H9 (cell line): ENCODE data around the gene TPBGL. TPM values are rescaled to one million over a fixed set of nuclear protein-coding genes. Genes with fewer than 3 reads are reported as not detected.

Experiments used
- DNase-seq: peaks from one replicate; pipeline ENCODE4 v3.0.0-alpha.2; 2017
- H2AFZ ChIP-seq: one replicate; pipeline ENCODE4 v1.6.1; 2013; ENCODE audit warnings: mild to moderate bottlenecking, low read length, control low read depth, moderate library complexity
- H2AK5ac ChIP-seq: 2 replicates; pipeline ENCODE4 v1.6.1; 2013; ENCODE audit warnings: low read length, control low read depth, mixed read lengths; ENCODE audit not compliant: insufficient read length
- H2BK120ac ChIP-seq: one replicate; pipeline ENCODE4 v1.6.1; 2013; ENCODE audit warnings: low read depth, mild to moderate bottlenecking, low read length, control low read depth, inconsistent platforms; ENCODE audit not compliant: poor library complexity, severe bottlenecking
- H2BK12ac ChIP-seq: 2 replicates; pipeline ENCODE4 v1.6.1; 2013; ENCODE audit warnings: low read length, control low read depth, mixed read lengths, low read depth; ENCODE audit not compliant: insufficient read length
- H2BK15ac ChIP-seq: 2 replicates; pipeline ENCODE4 v1.6.1; 2013; ENCODE audit warnings: low read depth, low read length, control low read depth
- H2BK20ac ChIP-seq: one replicate; pipeline ENCODE4 v1.6.1; 2013; ENCODE audit warnings: low read depth, mild to moderate bottlenecking, low read length, control low read depth, inconsistent platforms; ENCODE audit not compliant: poor library complexity, severe bottlenecking
- H2BK5ac ChIP-seq: 2 replicates; pipeline ENCODE4 v1.6.1; 2013; ENCODE audit warnings: low read length, control low read depth, mixed read lengths; ENCODE audit not compliant: insufficient read length
- H3K14ac ChIP-seq: 2 replicates; pipeline ENCODE4 v1.6.1; 2013; ENCODE audit warnings: low read length, control low read depth; ENCODE audit not compliant: insufficient read depth
- H3K18ac ChIP-seq: 2 replicates; pipeline ENCODE4 v1.6.1; 2013; ENCODE audit warnings: low read depth, mild to moderate bottlenecking, mixed read lengths, low read length, control low read depth; ENCODE audit not compliant: insufficient read length
- H3K23ac ChIP-seq: 2 replicates; pipeline ENCODE4 v1.6.1; 2013; ENCODE audit warnings: low read length, control low read depth, mixed read lengths, low read depth; ENCODE audit not compliant: insufficient read length
- H3K23me2 ChIP-seq: 2 replicates; pipeline ENCODE4 v1.6.1; 2013; ENCODE audit warnings: low read depth, mild to moderate bottlenecking, mixed read lengths, low read length, control low read depth; ENCODE audit not compliant: insufficient read length, poor library complexity, severe bottlenecking
- H3K27ac ChIP-seq: 2 replicates; pipeline ENCODE4 v1.5.1; 2013; ENCODE audit warnings: low read length, control low read depth, mixed read lengths, low read depth; ENCODE audit not compliant: insufficient read length
- H3K27me3 ChIP-seq: 2 replicates; pipeline ENCODE4 v1.6.1; 2013; ENCODE audit warnings: low read length, control low read depth, inconsistent platforms; ENCODE audit not compliant: insufficient read depth
- H3K4ac ChIP-seq: 2 replicates; pipeline ENCODE4 v1.6.1; 2013; ENCODE audit warnings: low read depth, mild to moderate bottlenecking, control low read depth, inconsistent platforms, low read length, moderate library complexity
- H3K4me1 ChIP-seq: 2 replicates; pipeline ENCODE4 v1.6.1; 2013; ENCODE audit warnings: low read length, control low read depth, inconsistent platforms; ENCODE audit not compliant: insufficient read depth
- H3K4me2 ChIP-seq: 2 replicates; pipeline ENCODE4 v1.6.1; 2013; ENCODE audit warnings: low read length, control low read depth, mixed read lengths; ENCODE audit not compliant: insufficient read length, insufficient read depth
- H3K56ac ChIP-seq: 2 replicates; pipeline ENCODE4 v1.6.1; 2013; ENCODE audit warnings: low read depth, mild to moderate bottlenecking, mixed read lengths, low read length, control low read depth; ENCODE audit not compliant: insufficient read length
- H3K79me1 ChIP-seq: 2 replicates; pipeline ENCODE4 v1.6.1; 2013; ENCODE audit warnings: low read depth, mild to moderate bottlenecking, moderate library complexity, low read length, control low read depth, inconsistent platforms; ENCODE audit not compliant: insufficient read depth, poor library complexity, severe bottlenecking
- H3K79me2 ChIP-seq: 2 replicates; pipeline ENCODE4 v1.6.1; 2013; ENCODE audit warnings: low read length, control low read depth, inconsistent platforms; ENCODE audit not compliant: insufficient read depth
- H3K9ac ChIP-seq: 2 replicates; pipeline ENCODE4 v1.6.1; 2013; ENCODE audit warnings: low read length, control low read depth, mixed read lengths; ENCODE audit not compliant: insufficient read length; ENCODE audit errors: extremely low read depth
- H3K9me3 ChIP-seq: one replicate; pipeline ENCODE4 v1.6.1; 2013; ENCODE audit warnings: low read depth, low read length, inconsistent platforms; ENCODE audit not compliant: control insufficient read depth
- H3T11ph ChIP-seq: one replicate; pipeline ENCODE4 v1.6.1; 2013; ENCODE audit warnings: mild to moderate bottlenecking, low read length, control low read depth, inconsistent platforms
- H4K20me1 ChIP-seq: one replicate; pipeline ENCODE4 v1.6.1; 2013; ENCODE audit not compliant: control insufficient read depth, insufficient read length, insufficient read depth
- H4K5ac ChIP-seq: 2 replicates; pipeline ENCODE4 v1.6.1; 2013; ENCODE audit warnings: low read depth, mild to moderate bottlenecking, mixed read lengths, low read length, control low read depth; ENCODE audit not compliant: insufficient read length
- H4K8ac ChIP-seq: replicated peaks from 2 replicates; pipeline ENCODE4 v1.6.1; 2013; ENCODE audit warnings: low read length, control low read depth, mixed read lengths, low read depth; ENCODE audit not compliant: insufficient read length
- H4K91ac ChIP-seq: 2 replicates; pipeline ENCODE4 v1.6.1; 2013; ENCODE audit warnings: low read depth, mild to moderate bottlenecking, moderate library complexity, mixed read lengths, low read length, control low read depth; ENCODE audit not compliant: insufficient read length
- H3K27ac Mint-ChIP-seq, 3 experiments: 2 replicates in 2 of 3; 3 replicates in 1 of 3; pipeline ENCODE4 v1.8.0; 2020 to 2021; ENCODE audit warnings: mixed read lengths in 3 of 3, mild to moderate bottlenecking in 1 of 3, moderate library complexity in 1 of 3
- H3K27me3 Mint-ChIP-seq: 2 replicates; pipeline ENCODE4 v1.8.0; 2021; ENCODE audit warnings: low read depth, mild to moderate bottlenecking, moderate library complexity, mixed read lengths
- H3K36me3 Mint-ChIP-seq, 3 experiments: 2 replicates in 2 of 3; 3 replicates in 1 of 3; pipeline ENCODE4 v1.8.0; 2020 to 2021; ENCODE audit warnings: low read depth in 3 of 3, mixed read lengths in 3 of 3; ENCODE audit not compliant: insufficient read depth in 1 of 3
- H3K4me1 Mint-ChIP-seq, 2 experiments: 2 replicates each; pipeline ENCODE4 v1.8.0; 2020; ENCODE audit warnings: mixed read lengths in 2 of 2
- H3K4me3 Mint-ChIP-seq, 2 experiments: 2 replicates in 1 of 2; 3 replicates in 1 of 2; pipeline ENCODE4 v1.8.0; 2020 to 2021; ENCODE audit warnings: mild to moderate bottlenecking in 2 of 2, mixed read lengths in 2 of 2, moderate library complexity in 1 of 2
- H3K9me3 Mint-ChIP-seq, 2 experiments: 2 replicates in 1 of 2; 3 replicates in 1 of 2; pipeline ENCODE4 v1.8.0; 2020; ENCODE audit warnings: mild to moderate bottlenecking in 2 of 2, mixed read lengths in 2 of 2, moderate library complexity in 1 of 2
- CTCF ChIP-seq: fragments of 200-600 bp; sonication (generic); conservative IDR thresholded peaks from 3 replicates; pipeline ENCODE4 v1.8.0; 2021; ENCODE audit warnings: antibody characterized with exemption, mild to moderate bottlenecking
- WGBS: extraction: QIAGEN DNeasy Blood & Tissue Kit; methylation state at CpG from one replicate; pipeline ENCODE4 v1.1.7; 2013; ENCODE audit warnings: missing lambda C conversion rate, low lambda C conversion rate, mixed read lengths; ENCODE audit not compliant: insufficient read length; ENCODE audit errors: extremely low coverage; 5-methylcytosine and 5-hydroxymethylcytosine counted together
- total RNA-seq: library from RNA; stranded (reverse); gene quantifications from 2 replicates; pipeline ENCODE4 v1.2.1, GENCODE V29; 2021

TPBGL gene
- total RNA-seq, 1 experiment from 2014 or later, result 0.61 TPM

DNA sequence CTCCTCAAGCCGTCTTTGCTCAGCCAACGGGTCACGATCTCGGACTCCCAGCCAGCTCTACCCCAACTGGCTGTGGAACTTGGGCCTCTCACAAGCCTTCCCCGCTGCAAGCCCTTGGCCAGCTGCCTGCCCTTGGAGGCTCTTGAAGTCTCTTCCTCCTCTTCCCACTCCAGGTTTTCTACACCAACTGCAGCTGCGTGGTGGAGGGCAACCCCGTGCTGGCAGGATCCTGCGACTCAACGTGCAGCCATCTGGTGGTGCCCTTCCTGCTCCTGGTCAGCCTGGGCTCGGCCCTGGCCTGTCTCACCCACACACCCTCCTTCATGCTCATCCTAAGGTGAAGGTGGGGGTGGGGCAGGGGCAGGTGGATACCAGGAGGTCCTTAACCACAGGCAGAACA, 40.5 kb upstream of the TPBGL start:
- no CpG with 5 or more reads among the region's 10 CpGs for WGBS
- Histone ChIP-seq H3K79me2 (no peaks in the 10 kb centered on the region), H3K18ac (no peak overlapping the region), H3K4me2 (no peak overlapping the region), H4K5ac (no peak overlapping the region), H3K27ac (no peak overlapping the region), H3K4ac (no peak overlapping the region), H3K14ac (no peak overlapping the region), H3K23ac (no peak overlapping the region), H3K27me3 (no peaks in the 10 kb centered on the region), H3T11ph (no peak overlapping the region), H2BK20ac (no peak overlapping the region), H2AFZ (no peak overlapping the region), H3K56ac (no peak overlapping the region), H2AK5ac (no peak overlapping the region), H4K91ac (no peak overlapping the region), H4K20me1 (no peaks in the 10 kb centered on the region), H4K8ac (no peak overlapping the region), H3K23me2 (no peaks in the 10 kb centered on the region), H3K4me1 (peaks cover 6% of the 10 kb centered on the region; the same call in 1 of the 2 replicates), H2BK15ac (no peak overlapping the region), H3K9ac (no peak overlapping the region), H2BK12ac (no peak overlapping the region), H2BK5ac (no peak overlapping the region), H2BK120ac (no peak overlapping the region), H3K9me3 (no peaks in the 10 kb centered on the region), H3K79me1 (no peaks in the 10 kb centered on the region)
- H3K9me3 Mint-ChIP-seq, result no peaks in the 10 kb centered on the region
- DNase-seq, result no peak
- H3K36me3 Mint-ChIP-seq, result no peaks in the 10 kb centered on the region; a peak in 1 of 7 replicates
- peaks cover 28% of the 10 kb centered on the region in 2 experiments for H3K4me1 Mint-ChIP-seq
- H3K27me3 Mint-ChIP-seq, result no peaks in the 10 kb centered on the region; the same call in 1 of the 2 replicates
- peak overlapping the region in 1 of 3 experiments; percentile 18; a peak in 1 of 7 replicates for H3K27ac Mint-ChIP-seq
- H3K4me3 Mint-ChIP-seq, result no peak overlapping the region
- no peak for TF ChIP-seq CTCF
